ENCODE measurements around the gene AP1S3.

DNA sequence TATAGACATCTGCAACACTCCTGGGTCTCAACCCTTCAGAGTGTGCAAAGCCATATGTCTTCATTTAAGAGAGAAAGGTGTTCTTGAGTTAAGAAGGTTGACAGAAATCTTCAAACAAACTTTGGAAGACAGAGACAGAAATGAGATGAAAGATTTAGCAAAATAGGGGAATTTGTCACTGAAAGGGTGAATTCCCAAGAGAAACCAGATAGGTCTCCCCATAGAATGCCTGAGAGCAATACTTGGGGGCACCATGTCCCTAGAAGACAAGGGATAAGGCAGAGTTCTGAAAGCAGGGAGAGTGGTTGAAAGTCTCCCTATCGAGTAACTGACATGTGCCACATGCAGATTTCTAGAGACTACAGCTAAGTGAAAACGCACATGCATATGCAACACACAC is 50.0 kb downstream of the AP1S3 start:
- no peak for TF ChIP-seq CEBPB (IDR thresholded peaks at IDR 0.05; ENCODE audit: low read depth, low read length)
- TF ChIP-seq, protein P1, sequence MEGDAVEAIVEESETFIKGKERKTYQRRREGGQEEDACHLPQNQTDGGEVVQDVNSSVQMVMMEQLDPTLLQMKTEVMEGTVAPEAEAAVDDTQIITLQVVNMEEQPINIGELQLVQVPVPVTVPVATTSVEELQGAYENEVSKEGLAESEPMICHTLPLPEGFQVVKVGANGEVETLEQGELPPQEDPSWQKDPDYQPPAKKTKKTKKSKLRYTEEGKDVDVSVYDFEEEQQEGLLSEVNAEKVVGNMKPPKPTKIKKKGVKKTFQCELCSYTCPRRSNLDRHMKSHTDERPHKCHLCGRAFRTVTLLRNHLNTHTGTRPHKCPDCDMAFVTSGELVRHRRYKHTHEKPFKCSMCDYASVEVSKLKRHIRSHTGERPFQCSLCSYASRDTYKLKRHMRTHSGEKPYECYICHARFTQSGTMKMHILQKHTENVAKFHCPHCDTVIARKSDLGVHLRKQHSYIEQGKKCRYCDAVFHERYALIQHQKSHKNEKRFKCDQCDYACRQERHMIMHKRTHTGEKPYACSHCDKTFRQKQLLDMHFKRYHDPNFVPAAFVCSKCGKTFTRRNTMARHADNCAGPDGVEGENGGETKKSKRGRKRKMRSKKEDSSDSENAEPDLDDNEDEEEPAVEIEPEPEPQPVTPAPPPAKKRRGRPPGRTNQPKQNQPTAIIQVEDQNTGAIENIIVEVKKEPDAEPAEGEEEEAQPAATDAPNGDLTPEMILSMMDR (conservative IDR thresholded peaks at IDR 0.05; ENCODE audit: low read depth, low read length), result no peak
- no peak for TF ChIP-seq POLR2A (IDR thresholded peaks at IDR 0.05; ENCODE audit: low read depth, low read length)
- no peak for TF ChIP-seq RFX5 (IDR thresholded peaks at IDR 0.05; ENCODE audit: low read depth, low read length)
- no peak for TF ChIP-seq FOS (IDR thresholded peaks at IDR 0.05; ENCODE audit: low read depth, low read length)
- TF ChIP-seq CHD1 (IDR thresholded peaks at IDR 0.05; ENCODE audit: low read depth, low read length), result no peak
- no peak for TF ChIP-seq RAD21 (IDR thresholded peaks at IDR 0.05; ENCODE audit: low read length)
- TF ChIP-seq, protein P2, sequence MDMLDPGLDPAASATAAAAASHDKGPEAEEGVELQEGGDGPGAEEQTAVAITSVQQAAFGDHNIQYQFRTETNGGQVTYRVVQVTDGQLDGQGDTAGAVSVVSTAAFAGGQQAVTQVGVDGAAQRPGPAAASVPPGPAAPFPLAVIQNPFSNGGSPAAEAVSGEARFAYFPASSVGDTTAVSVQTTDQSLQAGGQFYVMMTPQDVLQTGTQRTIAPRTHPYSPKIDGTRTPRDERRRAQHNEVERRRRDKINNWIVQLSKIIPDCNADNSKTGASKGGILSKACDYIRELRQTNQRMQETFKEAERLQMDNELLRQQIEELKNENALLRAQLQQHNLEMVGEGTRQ (IDR thresholded peaks at IDR 0.05; ENCODE audit: low read depth, low read length), result no peak
- TF ChIP-seq SMC3 (IDR thresholded peaks at IDR 0.05; ENCODE audit: low read depth, low read length), result no peak
- no peak for TF ChIP-seq RCOR1 (IDR thresholded peaks at IDR 0.05; ENCODE audit: insufficient replicate concordance, low read length)
- TF ChIP-seq NFE2L2 (IDR thresholded peaks at IDR 0.05; ENCODE audit: low read depth, low read length), result no peak

Data from IMR-90 (cell line).